ENCODE results near the gene CYSLTR2. TPM values are rescaled to one million over a fixed set of nuclear protein-coding genes. Genes with fewer than 3 reads are reported as not detected.
"Not testable (repeated sequence)": the region's sequence is repeated elsewhere in the genome, so short reads cannot be mapped to it uniquely, and the experiment has no call there.

The CYSLTR2 gene
- total RNA-seq, 2 experiments from 2014 or later = 0.09 TPM; not detected in 1

- intact Hi-C loops (cut with micrococcal nuclease; ENCODE audit: unreplicated experiment) = no loop called here
Measured at GRCh38 chr13:48693998-48694397, 40.3 kb downstream of the CYSLTR2 start.

GRCh38 chr13:48695776-48696175, 42.0 kb downstream of the CYSLTR2 start:
- Histone ChIP-seq H3K9me2 (ENCODE audit: insufficient read depth, low read length) (no peaks in the 10 kb centered on the region), H2AFZ (ENCODE audit: low read length) (no peak overlapping the region), H3K79me2 (ENCODE audit: insufficient read depth, low read depth, low read length) (no peaks in the 10 kb centered on the region), H3K4me2 (ENCODE audit: low read length) (no peak overlapping the region), H4K20me1 (ENCODE audit: insufficient read depth, low read length) (no peaks in the 10 kb centered on the region), H3K9me3 (ENCODE audit: low read length) (no peaks in the 10 kb centered on the region), H3K4me3 (ENCODE audit: low read depth, low read length, poor library complexity, severe bottlenecking) (no peak overlapping the region), H3K27ac (ENCODE audit: low read depth, low read length, poor library complexity, severe bottlenecking) (no peak overlapping the region), H3K4me1 (ENCODE audit: insufficient read depth, low read length, poor library complexity, severe bottlenecking) (no peaks in the 10 kb centered on the region), H3K36me3 (ENCODE audit: insufficient read depth, low read length) (no peaks in the 10 kb centered on the region)
- DNase-seq (ENCODE audit: low spot score) = no peak
- POLR2A ChIA-PET = no interaction called here
- CTCF ChIA-PET (ENCODE audit: unreplicated experiment) = no interaction called here
- intact Hi-C loops (cut with micrococcal nuclease; ENCODE audit: unreplicated experiment) = no loop called here
- no TSS peak for BruUV-seq (replicated peaks)
- TF ChIP-seq EZH2phosphoT487 (IDR thresholded peaks at IDR 0.05; ENCODE audit: borderline replicate concordance, low read depth, low read length) (no peak), CTCF (conservative IDR thresholded peaks at IDR 0.05; ENCODE audit: low read length) (no peak)

More at GRCh38 chr13:48693998-48694397, 40.3 kb downstream of the CYSLTR2 start:
- H3K4me3 ChIP-seq (ENCODE audit: low read depth, low read length, poor library complexity, severe bottlenecking) = no peak overlapping the region
- H3K9me2 ChIP-seq (ENCODE audit: insufficient read depth, low read length) = no peaks in the 10 kb centered on the region
- no peaks in the 10 kb centered on the region for H3K4me1 ChIP-seq (ENCODE audit: insufficient read depth, low read length, poor library complexity, severe bottlenecking)
- ChIA-PET POLR2A (no interaction called here), CTCF (ENCODE audit: unreplicated experiment) (no interaction called here)
- no peak overlapping the region for H2AFZ ChIP-seq (ENCODE audit: low read length)
- TF ChIP-seq CTCF (conservative IDR thresholded peaks at IDR 0.05; ENCODE audit: low read length) (no peak), EZH2phosphoT487 (IDR thresholded peaks at IDR 0.05; ENCODE audit: borderline replicate concordance, low read depth, low read length) (no peak)
- no peak overlapping the region for H3K27ac ChIP-seq (ENCODE audit: low read depth, low read length, poor library complexity, severe bottlenecking)
- BruUV-seq (replicated peaks) = no TSS peak
- no peaks in the 10 kb centered on the region for H3K79me2 ChIP-seq (ENCODE audit: insufficient read depth, low read depth, low read length)
- H4K20me1 ChIP-seq (ENCODE audit: insufficient read depth, low read length) = no peaks in the 10 kb centered on the region
- no peaks in the 10 kb centered on the region for H3K9me3 ChIP-seq (ENCODE audit: low read length)
- DNase-seq (ENCODE audit: low spot score) = no peak
- no peak overlapping the region for H3K4me2 ChIP-seq (ENCODE audit: low read length)
- H3K36me3 ChIP-seq (ENCODE audit: insufficient read depth, low read length) = no peaks in the 10 kb centered on the region

GRCh38 chr13:48696676-48697075, 42.9 kb downstream of the CYSLTR2 start:
- not testable (repeated sequence) for H3K4me2 ChIP-seq (ENCODE audit: low read length); BruUV-seq (replicated peaks)

More at GRCh38 chr13:48696676-48697075, 42.9 kb downstream of the CYSLTR2 start:
- H2AFZ ChIP-seq (ENCODE audit: low read length); intact Hi-C loops (cut with micrococcal nuclease; ENCODE audit: unreplicated experiment); H3K4me3 ChIP-seq (ENCODE audit: low read depth, low read length, poor library complexity, severe bottlenecking); H3K36me3 ChIP-seq (ENCODE audit: insufficient read depth, low read length); H3K9me3 ChIP-seq (ENCODE audit: low read length); H3K9me2 ChIP-seq (ENCODE audit: insufficient read depth, low read length); H3K79me2 ChIP-seq (ENCODE audit: insufficient read depth, low read depth, low read length); H3K4me1 ChIP-seq (ENCODE audit: insufficient read depth, low read length, poor library complexity, severe bottlenecking); DNase-seq (ENCODE audit: low spot score); POLR2A ChIA-PET; H3K27ac ChIP-seq (ENCODE audit: low read depth, low read length, poor library complexity, severe bottlenecking); CTCF ChIA-PET (ENCODE audit: unreplicated experiment); H4K20me1 ChIP-seq (ENCODE audit: insufficient read depth, low read length): not testable (repeated sequence)
